GM18951 (cell line): Measurements from ENCODE around the gene PGAP3.

Experiments
- POLR2A ChIP-seq: IDR thresholded peaks from 4 replicates; pipeline ENCODE4 v1.6.1; 2011; ENCODE audit warnings: mild to moderate bottlenecking; ENCODE audit not compliant: insufficient read length, insufficient read depth; ENCODE audit errors: extremely low read depth
- in situ Hi-C: fragments of 300-500 bp; cut with MboI; formaldehyde crosslinking; loops from one replicate; pipeline ENCODE4 v1.12.0; 2022; ENCODE audit warnings: low sequenced_read_pairs, mixed read lengths, inconsistent platforms; ENCODE audit not compliant: unreplicated experiment

The PGAP3 gene

GRCh38 chr17:39623356-39623950, 64.4 kb downstream of the PGAP3 start:
- no peak for TF ChIP-seq POLR2A

GRCh38 chr17:39622380-39623006, 65.4 kb downstream of the PGAP3 start:
- no peak for TF ChIP-seq POLR2A
- in situ Hi-C loops = no loop called here

More at GRCh38 chr17:39623356-39623950, 64.4 kb downstream of the PGAP3 start:
- in situ Hi-C loops = no loop called here

DNA sequence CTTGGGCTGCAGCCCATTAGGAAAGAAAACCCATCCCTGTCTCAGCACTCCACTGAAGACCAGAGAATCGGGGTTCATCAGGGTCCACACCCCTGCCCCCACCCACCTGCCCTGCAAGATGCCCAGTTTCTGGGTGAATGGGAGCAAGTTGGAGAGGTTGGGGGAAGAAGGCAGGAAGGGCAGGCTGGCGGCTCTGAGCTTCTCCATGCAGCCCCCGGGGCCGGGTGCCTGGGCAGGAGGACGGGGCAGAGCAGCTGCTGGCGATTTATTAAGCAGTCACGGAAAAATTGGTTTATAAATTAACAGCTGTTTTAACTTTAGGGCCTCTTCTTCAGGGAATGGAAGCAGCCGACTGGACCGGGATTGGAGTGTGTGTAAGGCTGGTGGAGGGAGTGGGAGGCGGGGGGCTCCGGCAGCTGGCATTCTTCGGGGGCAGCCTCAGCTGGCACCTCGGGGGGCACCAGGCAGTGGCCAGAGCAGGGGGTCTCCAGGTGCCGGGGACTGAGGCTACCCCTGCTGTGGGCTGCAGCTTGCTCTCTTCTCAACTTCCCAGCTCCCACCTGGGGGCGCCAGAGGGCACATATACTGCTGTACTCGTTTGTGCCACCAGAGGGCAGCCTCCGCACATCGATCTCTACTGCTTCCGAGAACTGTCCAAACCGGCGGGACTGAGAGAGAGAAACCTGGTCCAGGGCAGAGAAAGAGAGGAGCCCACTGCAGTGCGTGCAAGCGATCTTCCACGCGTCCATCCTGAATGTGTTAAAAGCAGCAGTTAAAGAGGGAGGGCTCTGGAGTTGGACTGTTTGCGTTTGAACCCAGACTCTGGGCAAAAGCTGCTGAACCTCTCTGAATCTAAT, 66.1 kb downstream of the PGAP3 start:
- in situ Hi-C loops = no loop called here
- TF ChIP-seq POLR2A = no peak
